ENCODE data around the gene RGCC.

RGCC gene

DNA sequence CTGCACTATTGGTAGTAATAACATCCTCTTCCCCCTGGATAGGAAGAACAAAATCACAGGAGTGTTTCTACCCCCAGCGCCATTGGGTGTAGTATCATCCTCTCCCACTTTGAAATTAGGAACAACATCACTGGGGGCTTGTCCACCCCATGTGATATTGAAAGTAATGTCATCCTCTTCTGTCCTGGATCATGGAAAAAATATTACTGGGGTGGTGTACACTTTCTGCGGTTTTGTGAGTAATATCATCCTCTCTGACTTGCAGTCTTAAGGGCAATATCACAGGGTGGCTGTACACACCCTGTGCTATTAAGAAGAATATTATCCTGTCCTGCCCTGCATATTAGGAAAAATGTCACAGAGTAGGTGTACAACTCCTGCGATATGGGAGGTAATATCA lies 4.9 kb upstream of the RGCC start (continued):
- TF ChIP-seq, protein P1, sequence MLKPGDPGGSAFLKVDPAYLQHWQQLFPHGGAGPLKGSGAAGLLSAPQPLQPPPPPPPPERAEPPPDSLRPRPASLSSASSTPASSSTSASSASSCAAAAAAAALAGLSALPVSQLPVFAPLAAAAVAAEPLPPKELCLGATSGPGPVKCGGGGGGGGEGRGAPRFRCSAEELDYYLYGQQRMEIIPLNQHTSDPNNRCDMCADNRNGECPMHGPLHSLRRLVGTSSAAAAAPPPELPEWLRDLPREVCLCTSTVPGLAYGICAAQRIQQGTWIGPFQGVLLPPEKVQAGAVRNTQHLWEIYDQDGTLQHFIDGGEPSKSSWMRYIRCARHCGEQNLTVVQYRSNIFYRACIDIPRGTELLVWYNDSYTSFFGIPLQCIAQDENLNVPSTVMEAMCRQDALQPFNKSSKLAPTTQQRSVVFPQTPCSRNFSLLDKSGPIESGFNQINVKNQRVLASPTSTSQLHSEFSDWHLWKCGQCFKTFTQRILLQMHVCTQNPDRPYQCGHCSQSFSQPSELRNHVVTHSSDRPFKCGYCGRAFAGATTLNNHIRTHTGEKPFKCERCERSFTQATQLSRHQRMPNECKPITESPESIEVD (tag by site-specific recombination; IDR thresholded peaks at IDR 0.05): no peak
- TF ChIP-seq ZNF311 (tag by site-specific recombination; IDR thresholded peaks at IDR 0.05; ENCODE audit: borderline replicate concordance): no peak

DNA sequence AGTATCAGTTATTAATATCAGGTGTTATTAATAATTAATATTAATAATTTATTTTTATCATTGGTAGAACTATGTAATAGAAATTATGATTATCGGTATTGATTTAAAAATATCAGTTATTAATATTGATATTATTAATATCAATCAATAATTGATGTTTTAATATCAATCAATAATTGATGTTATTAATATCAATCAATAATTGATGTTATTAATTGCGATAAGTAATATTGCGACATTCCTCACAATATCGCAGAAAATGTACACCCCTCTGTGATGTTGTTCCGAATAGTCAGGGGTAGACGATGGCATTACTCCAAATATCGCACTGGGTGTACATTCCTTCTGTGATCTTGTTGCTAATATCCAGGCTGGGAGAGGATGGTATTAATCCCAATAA lies 3.7 kb upstream of the RGCC start:
- Histone ChIP-seq H3K27ac (ENCODE audit: extremely low read depth, low read depth, low read length) (no peak overlapping the region), H3K4me3 (ENCODE audit: low read depth, low read length) (no peak overlapping the region), H3K4me1 (ENCODE audit: control insufficient read depth, insufficient read depth, low read length) (no peaks in the 10 kb centered on the region), H3K9me3 (ENCODE audit: control insufficient read depth, insufficient read depth, low read depth, low read length) (no peaks in the 10 kb centered on the region), H3K36me3 (ENCODE audit: control insufficient read depth in 2 of 2, insufficient read depth in 1 of 2, low read length in 2 of 2) (no peaks in the 10 kb centered on the region)
- POLR2A ChIA-PET: no interaction called here
- CTCF ChIA-PET: no interaction called here
- TF ChIP-seq ZNF19 (tag by site-specific recombination; IDR thresholded peaks at IDR 0.05; ENCODE audit: low read depth) (no peak), ZNF76 (tag by site-specific recombination; IDR thresholded peaks at IDR 0.05; ENCODE audit: borderline replicate concordance, low read depth) (no peak), ZNF423 (tag by site-specific recombination; IDR thresholded peaks at IDR 0.05) (no peak), KLF1 (tag by site-specific recombination; IDR thresholded peaks at IDR 0.05) (no peak), ZSCAN23 (tag by site-specific recombination; IDR thresholded peaks at IDR 0.05) (no peak), ZNF48 (tag by site-specific recombination; IDR thresholded peaks at IDR 0.05) (no peak), ZNF248 (tag by site-specific recombination; IDR thresholded peaks at IDR 0.05) (no peak), ZNF341 (tag by site-specific recombination; IDR thresholded peaks at IDR 0.05; ENCODE audit: low read depth) (no peak), ZFP37 (tag by site-specific recombination; IDR thresholded peaks at IDR 0.05) (no peak)
- TF ChIP-seq, protein P2, sequence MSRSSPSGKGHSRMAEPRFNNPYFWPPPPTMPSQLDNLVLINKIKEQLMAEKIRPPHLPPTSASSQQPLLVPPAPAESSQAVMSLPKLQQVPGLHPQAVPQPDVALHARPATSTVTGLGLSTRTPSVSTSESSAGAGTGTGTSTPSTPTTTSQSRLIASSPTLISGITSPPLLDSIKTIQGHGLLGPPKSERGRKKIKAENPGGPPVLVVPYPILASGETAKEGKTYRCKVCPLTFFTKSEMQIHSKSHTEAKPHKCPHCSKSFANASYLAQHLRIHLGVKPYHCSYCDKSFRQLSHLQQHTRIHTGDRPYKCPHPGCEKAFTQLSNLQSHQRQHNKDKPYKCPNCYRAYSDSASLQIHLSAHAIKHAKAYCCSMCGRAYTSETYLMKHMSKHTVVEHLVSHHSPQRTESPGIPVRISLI (tag by site-specific recombination; IDR thresholded peaks at IDR 0.05): no peak
- TF ChIP-seq, protein P3, sequence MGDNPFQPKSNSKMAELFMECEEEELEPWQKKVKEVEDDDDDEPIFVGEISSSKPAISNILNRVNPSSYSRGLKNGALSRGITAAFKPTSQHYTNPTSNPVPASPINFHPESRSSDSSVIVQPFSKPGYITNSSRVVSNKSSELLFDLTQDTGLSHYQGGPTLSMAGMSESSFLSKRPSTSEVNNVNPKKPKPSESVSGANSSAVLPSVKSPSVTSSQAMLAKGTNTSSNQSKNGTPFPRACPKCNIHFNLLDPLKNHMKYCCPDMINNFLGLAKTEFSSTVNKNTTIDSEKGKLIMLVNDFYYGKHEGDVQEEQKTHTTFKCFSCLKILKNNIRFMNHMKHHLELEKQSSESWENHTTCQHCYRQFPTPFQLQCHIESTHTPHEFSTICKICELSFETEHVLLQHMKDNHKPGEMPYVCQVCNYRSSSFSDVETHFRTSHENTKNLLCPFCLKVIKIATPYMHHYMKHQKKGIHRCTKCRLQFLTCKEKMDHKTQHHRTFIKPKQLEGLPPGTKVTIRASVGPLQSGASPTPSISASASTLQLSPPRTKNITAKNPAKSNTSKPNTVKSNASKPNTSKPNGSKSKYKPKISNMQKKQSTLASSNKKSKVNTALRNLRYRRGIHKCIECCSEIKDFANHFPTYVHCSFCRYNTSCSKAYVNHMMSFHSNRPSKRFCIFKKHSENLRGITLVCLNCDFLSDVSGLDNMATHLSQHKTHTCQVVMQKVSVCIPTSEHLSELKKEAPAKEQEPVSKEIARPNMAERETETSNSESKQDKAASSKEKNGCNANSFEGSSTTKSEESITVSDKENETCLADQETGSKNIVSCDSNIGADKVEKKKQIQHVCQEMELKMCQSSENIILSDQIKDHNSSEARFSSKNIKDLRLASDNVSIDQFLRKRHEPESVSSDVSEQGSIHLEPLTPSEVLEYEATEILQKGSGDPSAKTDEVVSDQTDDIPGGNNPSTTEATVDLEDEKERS (tag by site-specific recombination; IDR thresholded peaks at IDR 0.05): no peak

DNA sequence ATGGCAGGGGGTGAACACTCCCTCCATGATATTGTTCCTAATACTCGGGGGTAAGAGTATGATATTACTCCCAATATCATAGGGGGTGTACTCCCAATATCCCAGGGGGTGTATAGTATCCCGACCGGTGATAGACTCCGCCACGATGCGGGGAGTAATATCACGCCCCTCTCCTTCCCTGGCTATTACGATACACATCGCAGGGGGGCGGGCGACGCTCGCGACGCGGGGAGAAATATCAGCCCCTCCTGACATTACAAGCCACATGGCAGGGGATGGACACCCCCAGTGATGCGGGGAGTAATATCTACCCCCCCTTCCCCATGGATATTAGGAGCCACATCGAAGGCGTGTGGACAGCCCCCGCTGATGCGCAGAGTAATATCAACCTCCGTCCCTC lies 3.2 kb upstream of the RGCC start:
- Histone ChIP-seq H3K9me3 (ENCODE audit: control insufficient read depth, insufficient read depth, low read depth, low read length) (no peaks in the 10 kb centered on the region), H3K4me3 (ENCODE audit: low read depth, low read length) (no peak overlapping the region), H3K27ac (ENCODE audit: extremely low read depth, low read depth, low read length) (no peak overlapping the region), H3K4me1 (ENCODE audit: control insufficient read depth, insufficient read depth, low read length) (no peaks in the 10 kb centered on the region), H3K36me3 (ENCODE audit: control insufficient read depth in 2 of 2, insufficient read depth in 1 of 2, low read length in 2 of 2) (no peaks in the 10 kb centered on the region)
- CTCF ChIA-PET: no interaction called here
- POLR2A ChIA-PET: no interaction called here
- no peak for TF ChIP-seq OSR2 (tag by site-specific recombination; IDR thresholded peaks at IDR 0.05)
- TF ChIP-seq, protein P4, sequence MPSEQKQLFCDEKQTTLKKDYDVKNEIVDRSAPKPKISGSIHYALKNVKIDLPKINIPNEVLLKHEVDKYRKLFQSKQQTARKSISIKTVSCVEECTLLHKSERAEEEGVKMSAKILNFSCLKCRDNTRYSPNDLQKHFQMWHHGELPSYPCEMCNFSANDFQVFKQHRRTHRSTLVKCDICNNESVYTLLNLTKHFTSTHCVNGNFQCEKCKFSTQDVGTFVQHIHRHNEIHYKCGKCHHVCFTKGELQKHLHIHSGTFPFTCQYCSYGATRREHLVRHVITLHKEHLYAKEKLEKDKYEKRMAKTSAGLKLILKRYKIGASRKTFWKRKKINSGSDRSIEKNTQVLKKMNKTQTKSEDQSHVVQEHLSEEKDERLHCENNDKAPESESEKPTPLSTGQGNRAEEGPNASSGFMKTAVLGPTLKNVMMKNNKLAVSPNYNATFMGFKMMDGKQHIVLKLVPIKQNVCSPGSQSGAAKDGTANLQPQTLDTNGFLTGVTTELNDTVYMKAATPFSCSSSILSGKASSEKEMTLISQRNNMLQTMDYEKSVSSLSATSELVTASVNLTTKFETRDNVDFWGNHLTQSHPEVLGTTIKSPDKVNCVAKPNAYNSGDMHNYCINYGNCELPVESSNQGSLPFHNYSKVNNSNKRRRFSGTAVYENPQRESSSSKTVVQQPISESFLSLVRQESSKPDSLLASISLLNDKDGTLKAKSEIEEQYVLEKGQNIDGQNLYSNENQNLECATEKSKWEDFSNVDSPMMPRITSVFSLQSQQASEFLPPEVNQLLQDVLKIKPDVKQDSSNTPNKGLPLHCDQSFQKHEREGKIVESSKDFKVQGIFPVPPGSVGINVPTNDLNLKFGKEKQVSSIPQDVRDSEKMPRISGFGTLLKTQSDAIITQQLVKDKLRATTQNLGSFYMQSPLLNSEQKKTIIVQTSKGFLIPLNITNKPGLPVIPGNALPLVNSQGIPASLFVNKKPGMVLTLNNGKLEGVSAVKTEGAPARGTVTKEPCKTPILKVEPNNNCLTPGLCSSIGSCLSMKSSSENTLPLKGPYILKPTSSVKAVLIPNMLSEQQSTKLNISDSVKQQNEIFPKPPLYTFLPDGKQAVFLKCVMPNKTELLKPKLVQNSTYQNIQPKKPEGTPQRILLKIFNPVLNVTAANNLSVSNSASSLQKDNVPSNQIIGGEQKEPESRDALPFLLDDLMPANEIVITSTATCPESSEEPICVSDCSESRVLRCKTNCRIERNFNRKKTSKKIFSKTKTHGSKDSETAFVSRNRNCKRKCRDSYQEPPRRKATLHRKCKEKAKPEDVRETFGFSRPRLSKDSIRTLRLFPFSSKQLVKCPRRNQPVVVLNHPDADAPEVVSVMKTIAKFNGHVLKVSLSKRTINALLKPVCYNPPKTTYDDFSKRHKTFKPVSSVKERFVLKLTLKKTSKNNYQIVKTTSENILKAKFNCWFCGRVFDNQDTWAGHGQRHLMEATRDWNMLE (tag by site-specific recombination; conservative IDR thresholded peaks at IDR 0.05; ENCODE audit: low read depth): no peak
- TF ChIP-seq ZNF184 (tag by site-specific recombination; IDR thresholded peaks at IDR 0.05): no peak
- TF ChIP-seq ZNF394 (tag by site-specific recombination; IDR thresholded peaks at IDR 0.05; ENCODE audit: borderline replicate concordance): no peak
- TF ChIP-seq ZNF596 (tag by site-specific recombination; IDR thresholded peaks at IDR 0.05): no peak
- TF ChIP-seq, protein P5, sequence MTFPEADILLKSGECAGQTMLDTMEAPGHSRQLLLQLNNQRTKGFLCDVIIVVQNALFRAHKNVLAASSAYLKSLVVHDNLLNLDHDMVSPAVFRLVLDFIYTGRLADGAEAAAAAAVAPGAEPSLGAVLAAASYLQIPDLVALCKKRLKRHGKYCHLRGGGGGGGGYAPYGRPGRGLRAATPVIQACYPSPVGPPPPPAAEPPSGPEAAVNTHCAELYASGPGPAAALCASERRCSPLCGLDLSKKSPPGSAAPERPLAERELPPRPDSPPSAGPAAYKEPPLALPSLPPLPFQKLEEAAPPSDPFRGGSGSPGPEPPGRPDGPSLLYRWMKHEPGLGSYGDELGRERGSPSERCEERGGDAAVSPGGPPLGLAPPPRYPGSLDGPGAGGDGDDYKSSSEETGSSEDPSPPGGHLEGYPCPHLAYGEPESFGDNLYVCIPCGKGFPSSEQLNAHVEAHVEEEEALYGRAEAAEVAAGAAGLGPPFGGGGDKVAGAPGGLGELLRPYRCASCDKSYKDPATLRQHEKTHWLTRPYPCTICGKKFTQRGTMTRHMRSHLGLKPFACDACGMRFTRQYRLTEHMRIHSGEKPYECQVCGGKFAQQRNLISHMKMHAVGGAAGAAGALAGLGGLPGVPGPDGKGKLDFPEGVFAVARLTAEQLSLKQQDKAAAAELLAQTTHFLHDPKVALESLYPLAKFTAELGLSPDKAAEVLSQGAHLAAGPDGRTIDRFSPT (tag by site-specific recombination; IDR thresholded peaks at IDR 0.05): no peak
- TF ChIP-seq, protein P6, sequence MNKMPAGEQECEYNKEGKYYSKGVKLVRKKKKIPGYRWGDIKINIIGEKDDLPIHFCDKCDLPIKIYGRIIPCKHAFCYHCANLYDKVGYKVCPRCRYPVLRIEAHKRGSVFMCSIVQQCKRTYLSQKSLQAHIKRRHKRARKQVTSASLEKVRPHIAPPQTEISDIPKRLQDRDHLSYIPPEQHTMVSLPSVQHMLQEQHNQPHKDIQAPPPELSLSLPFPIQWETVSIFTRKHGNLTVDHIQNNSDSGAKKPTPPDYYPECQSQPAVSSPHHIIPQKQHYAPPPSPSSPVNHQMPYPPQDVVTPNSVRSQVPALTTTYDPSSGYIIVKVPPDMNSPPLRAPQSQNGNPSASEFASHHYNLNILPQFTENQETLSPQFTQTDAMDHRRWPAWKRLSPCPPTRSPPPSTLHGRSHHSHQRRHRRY (tag by site-specific recombination; IDR thresholded peaks at IDR 0.05): no peak

Measured in HEK293 (cell line).